Vagina (tissue), 2 donors: ENCODE data around the gene HPN. TPM values are rescaled to one million over a fixed set of nuclear protein-coding genes. Genes with fewer than 3 reads are reported as not detected.

ENCODE experiments used
- DNase-seq, 2 donors: peaks; one replicate each; pipeline ENCODE4 v3.0.0-alpha.2; 2017; ENCODE audit errors: extremely low spot score in 2 of 2
- H3K27ac ChIP-seq: fragments of 200-600 bp; sonication (generic); one replicate; pipeline ENCODE4 v1.5.1; 2019
- H3K27me3 ChIP-seq: fragments of 200-600 bp; sonication (generic); one replicate; pipeline ENCODE4 v1.5.1; 2019
- H3K36me3 ChIP-seq, 2 donors: fragments of 200-600 bp; sonication (generic); one replicate each; pipeline ENCODE4 v1.5.1; 2017 to 2019
- H3K4me1 ChIP-seq: fragments of 200-600 bp; sonication (generic); one replicate; pipeline ENCODE4 v1.5.1; 2019
- H3K4me3 ChIP-seq, 2 donors: fragments of 200-600 bp; sonication (generic); 1 replicate in 1 of 2; 2 replicates in 1 of 2; pipeline ENCODE4 v1.5.1; 2016 to 2019
- H3K9me3 ChIP-seq: fragments of 200-600 bp; sonication (generic); one replicate; pipeline ENCODE4 v1.5.1; 2019
- CTCF ChIP-seq, 3 experiments: fragments of 450-650 bp in 2 of 3; fragments of 200-600 bp in 1 of 3; sonication (generic) in 1 of 3; IDR thresholded peaks; one replicate each; pipeline ENCODE4 v1.5.1; 2017 to 2019; ENCODE audit warnings: antibody characterized with exemption in 3 of 3, mild to moderate bottlenecking in 2 of 3, moderate library complexity in 2 of 3
- POLR2A ChIP-seq, 2 donors: fragments of 450-650 bp; IDR thresholded peaks; one replicate each; pipeline ENCODE4 v1.6.1; 2017; ENCODE audit warnings: antibody characterized with exemption in 2 of 2, mild to moderate bottlenecking in 2 of 2, moderate library complexity in 2 of 2
- POLR2AphosphoS5 ChIP-seq, 2 donors: sonication (generic); formaldehyde crosslinking; IDR thresholded peaks; one replicate each; pipeline ENCODE4 v1.9.0; 2017; ENCODE audit warnings: antibody characterized with exemption in 2 of 2, mild to moderate bottlenecking in 2 of 2, low read depth in 1 of 2; ENCODE audit not compliant: insufficient read depth in 1 of 2
- intact Hi-C: fragments of 100-400 bp; cut with DNase I; formaldehyde crosslinking; loops from one replicate; pipeline ENCODE4 v1.15.1; 2023
- total RNA-seq: library from RNA; depleted of rRNA; stranded (reverse); fragments of >200 nt; gene quantifications from one replicate; pipeline ENCODE4 v1.2.3, GENCODE V29; 2016

Gene HPN
- total RNA-seq, 1 donor from 2014 or later, result not detected

DNA sequence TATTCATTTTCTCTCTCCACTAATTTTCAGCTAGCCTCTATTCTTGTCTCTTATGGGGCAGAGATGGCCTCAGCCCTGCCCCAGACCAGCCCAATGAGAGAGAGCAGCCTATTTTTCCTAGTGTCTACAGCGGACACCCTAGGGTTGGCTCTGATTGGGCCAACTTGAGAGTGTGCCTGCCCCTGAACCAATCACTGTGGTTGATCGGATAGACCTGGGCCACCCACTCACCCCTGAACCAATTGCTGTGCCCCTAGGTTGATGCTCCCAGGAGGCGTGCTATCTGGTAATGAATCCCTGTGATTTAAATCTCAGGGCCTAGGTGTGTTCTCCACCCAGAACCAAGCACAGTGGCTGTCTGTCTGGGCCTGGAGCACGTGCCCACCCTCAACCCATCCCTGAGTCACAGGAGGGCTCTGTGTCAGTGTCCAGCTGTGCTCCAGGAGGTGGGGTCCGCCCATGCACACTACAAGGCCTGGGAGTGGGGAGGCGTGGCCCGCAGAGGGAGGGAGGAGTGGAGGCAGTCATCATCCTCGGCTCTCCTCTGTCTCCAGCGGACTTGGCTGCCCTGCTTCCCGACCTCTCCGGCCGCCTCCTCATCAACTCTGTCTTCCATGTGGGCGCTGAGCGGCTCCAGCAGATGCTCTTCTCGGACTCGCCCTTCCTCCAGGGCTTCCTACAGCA is 26.1 kb upstream of the HPN start:
- Histone ChIP-seq H3K9me3 (no peaks in the 10 kb centered on the region), H3K36me3 (peaks cover 0 to 61% of the 10 kb centered on the region in 2 donors), H3K4me1 (peaks cover 18% of the 10 kb centered on the region), H3K27me3 (no peaks in the 10 kb centered on the region), H3K4me3 (no peak overlapping the region), H3K27ac (no peak overlapping the region)
- intact Hi-C loops, result no loop called here
- DNase-seq, result no peak
- no peak for TF ChIP-seq POLR2AphosphoS5 (IDR thresholded peaks at IDR 0.05; ENCODE audit: insufficient read depth in 1 of 2, low read depth in 1 of 2)
- TF ChIP-seq POLR2A (IDR thresholded peaks at IDR 0.05), result no peak
- no peak for TF ChIP-seq CTCF (IDR thresholded peaks at IDR 0.05)

DNA sequence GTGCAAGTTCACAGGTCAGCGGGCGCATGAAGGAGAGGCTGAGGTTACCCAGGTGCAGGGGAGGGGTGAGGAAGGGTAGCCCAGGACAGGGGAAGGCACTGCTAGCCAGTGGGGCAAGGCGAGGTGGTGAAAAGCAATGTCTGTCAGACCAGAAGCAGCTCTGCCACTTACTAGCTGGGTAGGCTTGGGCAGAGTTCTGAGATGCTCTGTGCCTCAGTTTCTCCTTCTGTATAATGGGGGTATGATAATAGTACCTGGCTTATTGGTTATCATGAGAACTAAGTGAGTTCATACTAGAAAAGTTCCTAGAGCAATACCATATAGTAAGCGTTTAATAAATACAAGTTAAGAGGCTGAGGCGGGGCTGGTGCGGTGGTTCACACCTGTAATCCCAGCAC is 25.6 kb upstream of the HPN start:
- no peak for DNase-seq
- no peak for TF ChIP-seq POLR2A (IDR thresholded peaks at IDR 0.05)
- TF ChIP-seq POLR2AphosphoS5 (IDR thresholded peaks at IDR 0.05; ENCODE audit: insufficient read depth in 1 of 2, low read depth in 1 of 2), result no peak
- no peak for TF ChIP-seq CTCF (IDR thresholded peaks at IDR 0.05)
- H3K36me3 ChIP-seq, result peaks cover 0 to 64% of the 10 kb centered on the region in 2 donors
- H3K27me3 ChIP-seq, result no peaks in the 10 kb centered on the region
- no peaks in the 10 kb centered on the region for H3K9me3 ChIP-seq
- H3K27ac ChIP-seq, result no peak overlapping the region
- intact Hi-C loops, result no loop called here
- no peak overlapping the region for H3K4me3 ChIP-seq
- H3K4me1 ChIP-seq, result peaks cover 18% of the 10 kb centered on the region

- TF ChIP-seq CTCF (IDR thresholded peaks at IDR 0.05) (no peak), POLR2A (IDR thresholded peaks at IDR 0.05) (no peak), POLR2AphosphoS5 (IDR thresholded peaks at IDR 0.05; ENCODE audit: insufficient read depth in 1 of 2, low read depth in 1 of 2) (no peak)
- H3K27me3 ChIP-seq, result no peaks in the 10 kb centered on the region
- no peak overlapping the region for H3K4me3 ChIP-seq
- H3K9me3 ChIP-seq, result no peaks in the 10 kb centered on the region
- H3K4me1 ChIP-seq, result peaks cover 10% of the 10 kb centered on the region
- DNase-seq, result no peak
- H3K27ac ChIP-seq, result no peak overlapping the region
- H3K36me3 ChIP-seq, result peaks cover 6 to 68% of the 10 kb centered on the region in 2 donors
- intact Hi-C loops, result no loop called here
Observed at GRCh38 chr19:35017507-35017906, 24.0 kb upstream of the HPN start.

DNA sequence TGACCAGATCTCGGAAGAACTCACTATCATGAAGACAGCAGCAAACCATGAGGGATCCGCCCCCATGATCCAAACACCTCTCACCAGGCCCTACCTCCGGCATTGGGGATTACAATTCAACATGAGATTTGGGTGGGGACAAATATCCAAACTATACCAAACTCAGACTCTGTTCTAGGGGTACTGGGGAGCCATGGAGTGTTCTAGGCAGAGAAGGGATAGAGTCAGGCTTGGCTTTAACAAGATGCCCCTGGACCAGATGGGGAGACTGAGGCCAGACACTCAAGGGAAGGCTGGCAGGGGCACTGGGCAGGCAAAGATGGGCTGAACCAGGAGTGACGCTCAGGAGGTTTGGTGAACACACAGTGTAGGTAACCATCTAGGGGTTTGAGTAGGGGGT is 23.1 kb upstream of the HPN start:
- TF ChIP-seq POLR2A (IDR thresholded peaks at IDR 0.05), result no peak
- TF ChIP-seq POLR2AphosphoS5 (IDR thresholded peaks at IDR 0.05; ENCODE audit: insufficient read depth in 1 of 2, low read depth in 1 of 2), result no peak
- no peak for TF ChIP-seq CTCF (IDR thresholded peaks at IDR 0.05)
- no peaks in the 10 kb centered on the region for H3K27me3 ChIP-seq
- intact Hi-C loops, result no loop called here
- H3K27ac ChIP-seq, result no peak overlapping the region
- DNase-seq, result no peak
- no peak overlapping the region for H3K4me3 ChIP-seq
- H3K4me1 ChIP-seq, result peaks cover 1% of the 10 kb centered on the region
- H3K9me3 ChIP-seq, result no peaks in the 10 kb centered on the region
- H3K36me3 ChIP-seq, result peaks cover 6 to 75% of the 10 kb centered on the region in 2 donors

GRCh38 chr19:35019144-35019543 is 22.4 kb upstream of the HPN start:
- no peak overlapping the region for H3K4me3 ChIP-seq
- no peaks in the 10 kb centered on the region for H3K4me1 ChIP-seq
- H3K9me3 ChIP-seq, result no peaks in the 10 kb centered on the region
- H3K36me3 ChIP-seq, result peaks cover 6 to 79% of the 10 kb centered on the region in 2 donors
- TF ChIP-seq POLR2A (IDR thresholded peaks at IDR 0.05), result no peak
- no peak for TF ChIP-seq CTCF (IDR thresholded peaks at IDR 0.05)
- no peak for TF ChIP-seq POLR2AphosphoS5 (IDR thresholded peaks at IDR 0.05; ENCODE audit: insufficient read depth in 1 of 2, low read depth in 1 of 2)
- H3K27me3 ChIP-seq, result no peaks in the 10 kb centered on the region
- intact Hi-C loops, result no loop called here
- DNase-seq, result no peak
- no peak overlapping the region for H3K27ac ChIP-seq
